ENCODE data around the gene PCSK1. TPM values are rescaled to one million over a fixed set of nuclear protein-coding genes. Genes with fewer than 3 reads are reported as not detected.

The PCSK1 gene
- total RNA-seq, 1 experiment from 2014 or later, result not detected

- H3K27me3 ChIP-seq (ENCODE audit: insufficient read depth, low read length), result peaks cover 29% of the 10 kb centered on the region; the same call in 1 of the 2 replicates
- CTCF ChIA-PET, result no interaction called here
- POLR2A ChIA-PET, result no interaction called here
Observed at GRCh38 chr5:96432216-96433065, 607 bp downstream of the PCSK1 start.

More at GRCh38 chr5:96432216-96433065, 607 bp downstream of the PCSK1 start:
- BruUV-seq (replicated peaks), result no TSS peak
- Histone ChIP-seq H3K79me2 (ENCODE audit: insufficient read depth, low read length) (no peaks in the 10 kb centered on the region), H3K9ac (ENCODE audit: low read length) (no peak overlapping the region), H2AFZ (ENCODE audit: low read depth, low read length, poor library complexity, severe bottlenecking) (no peak overlapping the region), H3K4me1 (ENCODE audit: control insufficient read depth in 1 of 2, insufficient read depth in 2 of 2, low read length in 2 of 2) (peaks cover 0 to 4% of the 10 kb centered on the region in 2 experiments; a peak in 2 of 4 replicates), H3K36me3 (ENCODE audit: control insufficient read depth in 1 of 2, insufficient read depth in 2 of 2, low read length in 2 of 2) (no peaks in the 10 kb centered on the region), H3K9me3 (ENCODE audit: control insufficient read depth in 1 of 2, insufficient read depth in 1 of 2, low read depth in 1 of 2, low read length in 2 of 2) (no peaks in the 10 kb centered on the region), H3K4me3 (replicated peaks in 1 of 2; ENCODE audit: low read depth in 1 of 2, low read length in 2 of 2) (no peak overlapping the region), H3K4me2 (ENCODE audit: low read length) (no peak overlapping the region), H3K27ac (ENCODE audit: low read depth, low read length) (no peak overlapping the region), H4K20me1 (ENCODE audit: insufficient read depth) (no peaks in the 10 kb centered on the region), H3K9me2 (ENCODE audit: insufficient read depth) (no peaks in the 10 kb centered on the region)
- DNase-seq (ENCODE audit: low read depth, low spot score) (no peak), ATAC-seq (no peak)
- RAD21 ChIA-PET (ENCODE audit: low non-redundant PET in 1 of 2, low total read pairs in 2 of 2, uncharacterized antibody in 2 of 2, unreplicated experiment in 2 of 2), result no interaction called here
- intact Hi-C loops (cut with micrococcal nuclease), result no loop called here
- no peak for TF ChIP-seq ZBTB33 (IDR thresholded peaks at IDR 0.05; ENCODE audit: extremely low read depth, insufficient replicate concordance, low read length)
- no peak for TF ChIP-seq POLR2A (IDR thresholded peaks at IDR 0.05; ENCODE audit: borderline replicate concordance, extremely low read depth, insufficient read depth, insufficient read length)
- no peak for TF ChIP-seq FOSL1 (IDR thresholded peaks at IDR 0.05; ENCODE audit: low read depth)
- TF ChIP-seq CBX3 (IDR thresholded peaks at IDR 0.05; ENCODE audit: low read depth), result no peak
- TF ChIP-seq TCF7L2 (IDR thresholded peaks at IDR 0.05; ENCODE audit: borderline replicate concordance, extremely low read depth, insufficient read depth, insufficient read length), result no peak
- no peak for TF ChIP-seq POLR2AphosphoS5 (IDR thresholded peaks at IDR 0.05; ENCODE audit: low read depth, low read length)
- no peak for TF ChIP-seq MAX (IDR thresholded peaks at IDR 0.05)
- no peak for TF ChIP-seq CTCF (IDR thresholded peaks at IDR 0.05 in 2 of 3, conservative IDR thresholded peaks at IDR 0.05 in 1 of 3; ENCODE audit: borderline replicate concordance in 1 of 3, insufficient read depth in 1 of 3, low read depth in 2 of 3, low read length in 2 of 3)
- no peak for TF ChIP-seq ZFX (IDR thresholded peaks at IDR 0.05)

Data from HCT116 (cell line).